ENCODE data around the gene CYREN. TPM values are rescaled to one million over a fixed set of nuclear protein-coding genes. Genes with fewer than 3 reads are reported as not detected.
A peak's percentile ranks its signal among the peaks of the same experiment; 100 is the strongest.

Gene CYREN
- total RNA-seq, 6 experiments from 2014 or later = 26.4 to 32.8 (median 30.0) TPM

- H3K9me3 Mint-ChIP-seq = no peaks in the 10 kb centered on the region
- peak overlapping the region; percentile 96 for H3K27ac Mint-ChIP-seq
- no peak for DNase-seq
- peaks cover 63% of the 10 kb centered on the region for H3K4me1 Mint-ChIP-seq (ENCODE audit: low read depth)
- H3K27me3 Mint-ChIP-seq (ENCODE audit: insufficient read depth) = no peaks in the 10 kb centered on the region; the same call in none of the 2 replicates
- TF ChIP-seq, protein P1, sequence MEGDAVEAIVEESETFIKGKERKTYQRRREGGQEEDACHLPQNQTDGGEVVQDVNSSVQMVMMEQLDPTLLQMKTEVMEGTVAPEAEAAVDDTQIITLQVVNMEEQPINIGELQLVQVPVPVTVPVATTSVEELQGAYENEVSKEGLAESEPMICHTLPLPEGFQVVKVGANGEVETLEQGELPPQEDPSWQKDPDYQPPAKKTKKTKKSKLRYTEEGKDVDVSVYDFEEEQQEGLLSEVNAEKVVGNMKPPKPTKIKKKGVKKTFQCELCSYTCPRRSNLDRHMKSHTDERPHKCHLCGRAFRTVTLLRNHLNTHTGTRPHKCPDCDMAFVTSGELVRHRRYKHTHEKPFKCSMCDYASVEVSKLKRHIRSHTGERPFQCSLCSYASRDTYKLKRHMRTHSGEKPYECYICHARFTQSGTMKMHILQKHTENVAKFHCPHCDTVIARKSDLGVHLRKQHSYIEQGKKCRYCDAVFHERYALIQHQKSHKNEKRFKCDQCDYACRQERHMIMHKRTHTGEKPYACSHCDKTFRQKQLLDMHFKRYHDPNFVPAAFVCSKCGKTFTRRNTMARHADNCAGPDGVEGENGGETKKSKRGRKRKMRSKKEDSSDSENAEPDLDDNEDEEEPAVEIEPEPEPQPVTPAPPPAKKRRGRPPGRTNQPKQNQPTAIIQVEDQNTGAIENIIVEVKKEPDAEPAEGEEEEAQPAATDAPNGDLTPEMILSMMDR (IDR thresholded peaks at IDR 0.05) = no peak
- peaks cover 62% of the 10 kb centered on the region for H3K36me3 Mint-ChIP-seq (ENCODE audit: low read depth)
- H3K4me3 Mint-ChIP-seq = no peak overlapping the region
These were observed 24.6 kb upstream of the CYREN start for GRCh38 chr7:135195156-135195555.

DNA sequence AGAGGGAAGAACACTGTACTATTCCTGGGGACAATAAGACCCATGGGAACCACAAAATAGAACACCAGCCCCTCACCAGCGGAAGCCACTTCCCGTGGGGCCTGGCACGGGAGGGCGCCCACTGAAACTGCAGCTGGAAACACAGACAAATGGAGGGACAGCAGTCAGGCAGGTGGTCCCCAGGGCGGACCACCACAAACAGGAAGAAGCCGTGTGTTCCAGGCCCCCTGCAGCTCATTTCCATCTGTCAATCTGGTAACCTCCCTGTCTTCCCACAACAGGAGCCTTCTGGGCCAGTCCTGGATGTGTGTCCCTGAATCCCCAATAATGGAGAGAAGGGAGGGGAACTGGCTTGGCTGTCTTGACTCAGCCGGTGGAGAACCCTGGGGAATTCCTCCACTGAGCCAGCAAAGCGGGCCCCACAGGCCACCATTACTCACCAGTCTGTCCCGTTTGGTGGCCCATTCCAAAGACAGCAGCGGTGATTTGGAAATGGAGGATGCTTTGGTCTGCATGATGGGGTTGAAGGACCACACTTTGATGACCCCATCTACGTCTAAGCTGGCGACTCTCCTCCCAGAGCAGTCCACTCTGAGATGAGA lies 24.1 kb upstream of the CYREN start:
- Mint-ChIP-seq H3K36me3 (ENCODE audit: low read depth) (peaks cover 66% of the 10 kb centered on the region), H3K4me3 (peak overlapping the region; percentile 71), H3K27ac (peak overlapping the region; percentile 96), H3K27me3 (ENCODE audit: insufficient read depth) (no peaks in the 10 kb centered on the region; the same call in none of the 2 replicates), H3K4me1 (ENCODE audit: low read depth) (peaks cover 69% of the 10 kb centered on the region), H3K9me3 (no peaks in the 10 kb centered on the region)
- no peak for DNase-seq
- TF ChIP-seq, protein P1 (IDR thresholded peaks at IDR 0.05) = no peak

- Mint-ChIP-seq H3K4me3 (peak overlapping the region; percentile 71), H3K36me3 (ENCODE audit: low read depth) (peaks cover 63% of the 10 kb centered on the region), H3K9me3 (no peaks in the 10 kb centered on the region), H3K27me3 (ENCODE audit: insufficient read depth) (no peaks in the 10 kb centered on the region; the same call in none of the 2 replicates), H3K4me1 (ENCODE audit: low read depth) (peaks cover 62% of the 10 kb centered on the region), H3K27ac (peak overlapping the region; percentile 96)
- DNase-seq = peak; percentile 94
- TF ChIP-seq, protein P1 (IDR thresholded peaks at IDR 0.05) = no peak
These were observed 23.1 kb upstream of the CYREN start for GRCh38 chr7:135193615-135194081.

GRCh38 chr7:135192914-135193536 lies 22.5 kb upstream of the CYREN start:
- H3K9me3 Mint-ChIP-seq = no peaks in the 10 kb centered on the region
- H3K27me3 Mint-ChIP-seq (ENCODE audit: insufficient read depth) = no peaks in the 10 kb centered on the region; the same call in none of the 2 replicates
- peaks cover 61% of the 10 kb centered on the region for H3K36me3 Mint-ChIP-seq (ENCODE audit: low read depth)
- peaks cover 56% of the 10 kb centered on the region for H3K4me1 Mint-ChIP-seq (ENCODE audit: low read depth)
- H3K27ac Mint-ChIP-seq = peak overlapping the region; percentile 96
- no peak for DNase-seq
- H3K4me3 Mint-ChIP-seq = peak overlapping the region; percentile 71
- TF ChIP-seq, protein P1 (IDR thresholded peaks at IDR 0.05) = no peak

- TF ChIP-seq, protein P1 (IDR thresholded peaks at IDR 0.05) = no peak
- H3K4me1 Mint-ChIP-seq (ENCODE audit: low read depth) = peaks cover 46% of the 10 kb centered on the region
- no peak overlapping the region for H3K4me3 Mint-ChIP-seq
- H3K27me3 Mint-ChIP-seq (ENCODE audit: insufficient read depth) = no peaks in the 10 kb centered on the region; the same call in none of the 2 replicates
- no peak for DNase-seq
- H3K36me3 Mint-ChIP-seq (ENCODE audit: low read depth) = peaks cover 49% of the 10 kb centered on the region
- H3K27ac Mint-ChIP-seq = no peak overlapping the region
- H3K9me3 Mint-ChIP-seq = no peaks in the 10 kb centered on the region
These were observed 20.2 kb upstream of the CYREN start for GRCh38 chr7:135190703-135191102.

All from HFFc6 (cell line).